ENCODE measurements around the gene KANSL1L.

The KANSL1L gene

DNA sequence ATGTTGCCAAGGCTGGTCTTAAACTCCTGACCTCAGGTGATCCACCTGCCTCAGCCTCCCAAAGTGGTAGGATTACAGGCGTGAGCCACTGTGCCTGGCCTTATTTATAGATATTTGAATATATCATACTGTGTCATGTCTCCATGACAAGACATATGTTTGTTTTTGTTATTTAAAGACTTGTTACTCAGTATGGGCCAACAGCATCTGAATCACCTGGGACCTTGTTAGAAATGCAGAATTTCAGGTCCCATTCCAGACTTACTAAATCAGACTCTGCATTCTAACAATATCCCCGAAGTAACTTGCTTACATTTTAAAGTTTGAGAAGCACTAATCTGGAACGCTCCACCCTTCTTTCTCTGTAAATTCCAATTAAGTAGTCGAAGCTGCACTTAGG is 135.5 kb downstream of the KANSL1L start:
- Histone ChIP-seq H2BK15ac (ENCODE audit: low read depth, poor library complexity, severe bottlenecking) (no peak overlapping the region), H4K8ac (ENCODE audit: low read length) (no peak overlapping the region), H3K4me2 (ENCODE audit: low read length, poor library complexity, severe bottlenecking) (no peak overlapping the region), H3K79me1 (replicated peaks; ENCODE audit: low read length, poor library complexity, severe bottlenecking) (no peaks in the 10 kb centered on the region), H3K23ac (ENCODE audit: low read length in 2 of 2) (no peak overlapping the region), H4K91ac (ENCODE audit: low read length) (no peak overlapping the region), H3K4me1 (ENCODE audit: control insufficient read depth, insufficient read depth, low read depth, low read length) (no peaks in the 10 kb centered on the region), H2AFZ (ENCODE audit: low read depth, low read length) (no peak overlapping the region), H2BK5ac (ENCODE audit: low read depth, low read length, poor library complexity, severe bottlenecking) (no peak overlapping the region), H3K14ac (ENCODE audit: low read length in 2 of 2) (no peak overlapping the region), H3K27ac (ENCODE audit: low read length, poor library complexity, severe bottlenecking) (no peak overlapping the region), H3K4me3 (ENCODE audit: insufficient read depth in 1 of 2, low read depth in 1 of 2, low read length in 2 of 2) (no peak overlapping the region), H3K27me3 (ENCODE audit: control insufficient read depth in 1 of 2, insufficient read depth in 1 of 2, low read length in 2 of 2) (no peaks in the 10 kb centered on the region), H2BK120ac (ENCODE audit: low read depth, low read length) (no peak overlapping the region), H2AK5ac (ENCODE audit: low read length, severe bottlenecking) (no peak overlapping the region), H3K9ac (ENCODE audit: low read length) (no peak overlapping the region), H3K36me3 (ENCODE audit: control insufficient read depth in 1 of 2, insufficient read depth in 2 of 2, low read depth in 1 of 2, low read length in 2 of 2) (peaks cover 2 to 9% of the 10 kb centered on the region in 2 experiments), H3K9me3 (ENCODE audit: control insufficient read depth, low read length) (no peaks in the 10 kb centered on the region), H3K4ac (ENCODE audit: low read depth in 1 of 2, low read length in 2 of 2) (no peak overlapping the region), H2BK12ac (ENCODE audit: low read length in 2 of 2) (no peak overlapping the region), H3K18ac (ENCODE audit: low read depth in 1 of 2, low read length in 2 of 2) (no peak overlapping the region)
- 98% methylated on average over 3 of the region's 4 CpGs for WGBS
- no peak for DNase-seq

DNA sequence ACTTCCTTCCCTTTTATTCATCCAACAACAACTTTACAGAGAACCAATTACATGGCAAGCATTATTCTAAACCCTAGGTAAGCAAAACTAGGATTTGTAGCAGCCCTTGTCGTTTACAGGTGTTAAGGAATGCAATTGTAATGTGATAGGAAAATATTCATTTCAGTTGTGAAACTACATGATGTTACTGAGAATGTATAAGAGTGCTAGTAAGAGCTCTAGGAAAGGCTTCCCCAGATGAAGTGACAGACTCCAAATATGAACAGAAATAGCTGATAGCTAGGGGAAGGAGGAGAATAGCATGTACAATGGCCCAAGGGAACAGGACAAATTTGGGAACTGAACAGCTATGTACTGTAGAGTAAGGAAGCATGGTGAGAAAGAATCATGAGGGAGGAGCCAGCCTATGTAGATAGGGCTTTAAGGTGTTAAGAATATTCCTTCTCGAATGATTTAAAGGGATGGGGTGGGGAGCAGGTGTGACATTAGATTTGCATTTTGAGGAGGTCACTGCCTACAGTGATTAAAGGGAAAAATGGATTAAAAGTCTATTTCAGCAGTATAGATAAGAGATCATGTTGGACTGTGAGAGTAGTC is 137.0 kb downstream of the KANSL1L start:
- Histone ChIP-seq H3K27ac (ENCODE audit: low read length, poor library complexity, severe bottlenecking) (no peak overlapping the region), H3K79me1 (replicated peaks; ENCODE audit: low read length, poor library complexity, severe bottlenecking) (no peaks in the 10 kb centered on the region), H3K4me2 (ENCODE audit: low read length, poor library complexity, severe bottlenecking) (no peak overlapping the region), H2AFZ (ENCODE audit: low read depth, low read length) (no peak overlapping the region), H4K8ac (ENCODE audit: low read length) (no peak overlapping the region), H2BK15ac (ENCODE audit: low read depth, poor library complexity, severe bottlenecking) (no peak overlapping the region), H3K4me1 (ENCODE audit: control insufficient read depth, insufficient read depth, low read depth, low read length) (no peaks in the 10 kb centered on the region), H2BK12ac (ENCODE audit: low read length in 2 of 2) (no peak overlapping the region), H2BK120ac (ENCODE audit: low read depth, low read length) (no peak overlapping the region), H2AK5ac (ENCODE audit: low read length, severe bottlenecking) (no peak overlapping the region), H3K14ac (ENCODE audit: low read length in 2 of 2) (no peak overlapping the region), H3K9ac (ENCODE audit: low read length) (no peak overlapping the region), H3K36me3 (ENCODE audit: control insufficient read depth in 1 of 2, insufficient read depth in 2 of 2, low read depth in 1 of 2, low read length in 2 of 2) (peaks cover 2 to 10% of the 10 kb centered on the region in 2 experiments), H3K23ac (ENCODE audit: low read length in 2 of 2) (no peak overlapping the region), H3K9me3 (ENCODE audit: control insufficient read depth, low read length) (no peaks in the 10 kb centered on the region), H3K27me3 (ENCODE audit: control insufficient read depth in 1 of 2, insufficient read depth in 1 of 2, low read length in 2 of 2) (no peaks in the 10 kb centered on the region), H2BK5ac (ENCODE audit: low read depth, low read length, poor library complexity, severe bottlenecking) (no peak overlapping the region), H4K91ac (ENCODE audit: low read length) (no peak overlapping the region), H3K4ac (ENCODE audit: low read depth in 1 of 2, low read length in 2 of 2) (no peak overlapping the region), H3K18ac (ENCODE audit: low read depth in 1 of 2, low read length in 2 of 2) (no peak overlapping the region), H3K4me3 (ENCODE audit: insufficient read depth in 1 of 2, low read depth in 1 of 2, low read length in 2 of 2) (no peak overlapping the region)
- DNase-seq = no peak
- WGBS = 97% methylated on average over 2 of the region's 2 CpGs

DNA sequence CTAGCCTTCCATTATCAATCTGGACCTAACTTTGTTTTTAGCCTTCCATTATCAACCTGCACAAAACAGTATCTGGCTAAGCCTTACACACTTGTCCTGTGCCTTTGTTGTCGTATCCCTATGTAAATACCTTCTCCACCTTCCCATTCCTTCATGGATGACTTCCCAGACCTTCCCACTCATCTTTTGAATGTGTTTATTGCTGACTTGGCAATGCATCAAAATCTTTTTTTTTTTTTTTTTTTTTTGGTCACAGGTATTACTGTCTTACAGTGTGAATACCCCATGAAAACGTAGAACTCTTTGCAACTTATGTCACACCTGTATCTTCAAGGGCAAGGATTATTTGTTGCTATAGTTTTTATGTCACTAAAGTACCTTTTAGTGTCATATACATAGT is 143.0 kb downstream of the KANSL1L start:
- H3K27ac ChIP-seq (ENCODE audit: low read length, poor library complexity, severe bottlenecking) = no peak overlapping the region
- no peak overlapping the region for H2AFZ ChIP-seq (ENCODE audit: low read depth, low read length)
- DNase-seq = no peak
- H2BK15ac ChIP-seq (ENCODE audit: low read depth, poor library complexity, severe bottlenecking) = no peak overlapping the region
- no peak overlapping the region for H2BK12ac ChIP-seq (ENCODE audit: low read length in 2 of 2)
- H3K9ac ChIP-seq (ENCODE audit: low read length) = no peak overlapping the region
- H3K79me1 ChIP-seq (replicated peaks; ENCODE audit: low read length, poor library complexity, severe bottlenecking) = peaks cover 2% of the 10 kb centered on the region
- no peak overlapping the region for H3K4ac ChIP-seq (ENCODE audit: low read depth in 1 of 2, low read length in 2 of 2)
- H2AK5ac ChIP-seq (ENCODE audit: low read length, severe bottlenecking) = no peak overlapping the region
- H3K23ac ChIP-seq (ENCODE audit: low read length in 2 of 2) = no peak overlapping the region
- no peak overlapping the region for H4K8ac ChIP-seq (ENCODE audit: low read length)
- H3K18ac ChIP-seq (ENCODE audit: low read depth in 1 of 2, low read length in 2 of 2) = no peak overlapping the region
- WGBS = 100% methylated on average over 1 of the region's 2 CpGs
- no peak overlapping the region for H3K14ac ChIP-seq (ENCODE audit: low read length in 2 of 2)
- no peaks in the 10 kb centered on the region for H3K4me1 ChIP-seq (ENCODE audit: control insufficient read depth, insufficient read depth, low read depth, low read length)
- H3K4me3 ChIP-seq (ENCODE audit: insufficient read depth in 1 of 2, low read depth in 1 of 2, low read length in 2 of 2) = no peak overlapping the region
- peaks cover 0 to 52% of the 10 kb centered on the region in 2 experiments for H3K36me3 ChIP-seq (ENCODE audit: control insufficient read depth in 1 of 2, insufficient read depth in 2 of 2, low read depth in 1 of 2, low read length in 2 of 2)
- H3K9me3 ChIP-seq (ENCODE audit: control insufficient read depth, low read length) = no peaks in the 10 kb centered on the region
- no peak overlapping the region for H4K91ac ChIP-seq (ENCODE audit: low read length)
- H3K27me3 ChIP-seq (ENCODE audit: control insufficient read depth in 1 of 2, insufficient read depth in 1 of 2, low read length in 2 of 2) = no peaks in the 10 kb centered on the region
- H3K4me2 ChIP-seq (ENCODE audit: low read length, poor library complexity, severe bottlenecking) = no peak overlapping the region
- no peak overlapping the region for H2BK5ac ChIP-seq (ENCODE audit: low read depth, low read length, poor library complexity, severe bottlenecking)
- H2BK120ac ChIP-seq (ENCODE audit: low read depth, low read length) = no peak overlapping the region

DNA sequence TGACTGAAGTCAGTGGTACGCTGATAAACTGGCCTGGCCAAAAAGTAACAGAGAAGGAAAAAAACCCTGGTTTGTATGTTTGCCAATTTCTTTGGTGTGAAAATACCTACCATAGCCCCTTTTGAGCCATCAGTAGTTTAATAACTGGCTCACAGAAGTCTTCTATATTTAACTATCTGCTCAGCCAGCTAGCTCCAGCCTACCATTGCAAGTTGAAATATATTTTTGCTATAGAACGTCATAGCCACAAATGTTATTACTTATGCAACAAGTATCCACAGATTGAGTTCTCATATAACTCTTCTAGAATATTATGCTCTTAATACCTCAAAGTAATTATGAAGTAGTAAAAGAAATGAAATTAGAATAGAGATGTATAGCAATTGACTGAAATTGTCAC is 143.6 kb downstream of the KANSL1L start:
- no peak overlapping the region for H2AFZ ChIP-seq (ENCODE audit: low read depth, low read length)
- no peak overlapping the region for H2BK15ac ChIP-seq (ENCODE audit: low read depth, poor library complexity, severe bottlenecking)
- WGBS = 100% methylated on average over 1 of the region's 2 CpGs
- H3K4ac ChIP-seq (ENCODE audit: low read depth in 1 of 2, low read length in 2 of 2) = no peak overlapping the region
- no peaks in the 10 kb centered on the region for H3K4me1 ChIP-seq (ENCODE audit: control insufficient read depth, insufficient read depth, low read depth, low read length)
- no peaks in the 10 kb centered on the region for H3K27me3 ChIP-seq (ENCODE audit: control insufficient read depth in 1 of 2, insufficient read depth in 1 of 2, low read length in 2 of 2)
- no peak for DNase-seq
- peaks cover 3% of the 10 kb centered on the region for H3K79me1 ChIP-seq (replicated peaks; ENCODE audit: low read length, poor library complexity, severe bottlenecking)
- H3K14ac ChIP-seq (ENCODE audit: low read length in 2 of 2) = no peak overlapping the region
- no peak overlapping the region for H3K9ac ChIP-seq (ENCODE audit: low read length)
- H4K8ac ChIP-seq (ENCODE audit: low read length) = no peak overlapping the region
- H3K36me3 ChIP-seq (ENCODE audit: control insufficient read depth in 1 of 2, insufficient read depth in 2 of 2, low read depth in 1 of 2, low read length in 2 of 2) = peaks cover 0 to 57% of the 10 kb centered on the region in 2 experiments
- H4K91ac ChIP-seq (ENCODE audit: low read length) = no peak overlapping the region
- no peak overlapping the region for H3K18ac ChIP-seq (ENCODE audit: low read depth in 1 of 2, low read length in 2 of 2)
- H3K27ac ChIP-seq (ENCODE audit: low read length, poor library complexity, severe bottlenecking) = no peak overlapping the region
- H2BK120ac ChIP-seq (ENCODE audit: low read depth, low read length) = no peak overlapping the region
- H3K4me3 ChIP-seq (ENCODE audit: insufficient read depth in 1 of 2, low read depth in 1 of 2, low read length in 2 of 2) = no peak overlapping the region
- no peak overlapping the region for H3K4me2 ChIP-seq (ENCODE audit: low read length, poor library complexity, severe bottlenecking)
- H3K9me3 ChIP-seq (ENCODE audit: control insufficient read depth, low read length) = no peaks in the 10 kb centered on the region
- H2BK5ac ChIP-seq (ENCODE audit: low read depth, low read length, poor library complexity, severe bottlenecking) = no peak overlapping the region
- H2BK12ac ChIP-seq (ENCODE audit: low read length in 2 of 2) = no peak overlapping the region
- no peak overlapping the region for H3K23ac ChIP-seq (ENCODE audit: low read length in 2 of 2)
- H2AK5ac ChIP-seq (ENCODE audit: low read length, severe bottlenecking) = no peak overlapping the region

Data from mesenchymal stem cell (in vitro differentiated cells and primary cell).